ENCODE measurements around the gene AGK.

- TF ChIP-seq CTCF (IDR thresholded peaks at IDR 0.05) (no peak), EZH2 (IDR thresholded peaks at IDR 0.05; ENCODE audit: borderline replicate concordance, insufficient read depth, low read depth, low read length, poor library complexity, severe bottlenecking) (no peak)
These were observed 89.1 kb downstream of the AGK start for GRCh38 chr7:141640239-141640840.
